ENCODE results near the gene PTX4. TPM values are rescaled to one million over a fixed set of nuclear protein-coding genes. Genes with fewer than 3 reads are reported as not detected.

The PTX4 gene
- total and polyA plus RNA-seq, 9 of the 15 experiments (the other 6 are each of a cell fraction or from before 2014, with no cell fraction given): 0.11 TPM; not detected in 8

- TF ChIP-seq PTTG1 (tag; IDR thresholded peaks at IDR 0.05; ENCODE audit: low read depth) (no peak), MEIS2 (IDR thresholded peaks at IDR 0.05; ENCODE audit: partially characterized antibody) (no peak), MAX (CRISPR knock-in tag; IDR thresholded peaks at IDR 0.05) (peak; percentile 92), EGR1 (conservative IDR thresholded peaks at IDR 0.05) (peak; percentile 76), VEZF1 (CRISPR knock-in tag; IDR thresholded peaks at IDR 0.05) (0 out of 2 replicates have a peak, but pooled peaks have one; percentile 12)
These were observed 39.4 kb upstream of the PTX4 start (continued) for GRCh38 chr16:1527836-1528811.
